A673 (cell line): ENCODE data around the gene HEPACAM2. TPM values are rescaled to one million over a fixed set of nuclear protein-coding genes. Genes with fewer than 3 reads are reported as not detected.

ENCODE experiments used
- total RNA-seq: library from RNA; stranded (reverse); gene quantifications from 2 replicates; pipeline ENCODE4 v1.2.3, GENCODE V29; 2021

Gene HEPACAM2
- total RNA-seq, 1 experiment from 2014 or later: not detected

Other genes starting within 250 kb of the HEPACAM2 start
- gene SAMD9, start 108.5 kb downstream of the HEPACAM2 start, total RNA-seq: 1.7 and 1.9 TPM in 2 replicates
- gene SAMD9L, start 78.1 kb downstream of the HEPACAM2 start, total RNA-seq: 0.26 and 0.49 TPM in 2 replicates
- 18.1 and 19.0 TPM in 2 replicates for gene VPS50, start 5.9 kb upstream of the HEPACAM2 start, total RNA-seq